Uterus (tissue), 2 donors: ENCODE measurements around the gene MMADHC.

Experiments used
- POLR2A ChIP-seq, 2 donors: fragments of 450-650 bp; IDR thresholded peaks; one replicate each; pipeline ENCODE4 v1.6.1; 2016; ENCODE audit warnings: antibody characterized with exemption in 2 of 2, mild to moderate bottlenecking in 1 of 2, moderate library complexity in 1 of 2
- TF ChIP-seq, protein P1 (sequence below), 4 experiments: fragments of 200-600 bp in 2 of 4; fragments of 450-650 bp in 2 of 4; sonication (generic) in 2 of 4; IDR thresholded peaks; one replicate each; pipeline ENCODE4 v1.5.1; 2016 to 2019; ENCODE audit warnings: antibody characterized with exemption in 4 of 4, mild to moderate bottlenecking in 2 of 4, moderate library complexity in 1 of 4

DNA sequence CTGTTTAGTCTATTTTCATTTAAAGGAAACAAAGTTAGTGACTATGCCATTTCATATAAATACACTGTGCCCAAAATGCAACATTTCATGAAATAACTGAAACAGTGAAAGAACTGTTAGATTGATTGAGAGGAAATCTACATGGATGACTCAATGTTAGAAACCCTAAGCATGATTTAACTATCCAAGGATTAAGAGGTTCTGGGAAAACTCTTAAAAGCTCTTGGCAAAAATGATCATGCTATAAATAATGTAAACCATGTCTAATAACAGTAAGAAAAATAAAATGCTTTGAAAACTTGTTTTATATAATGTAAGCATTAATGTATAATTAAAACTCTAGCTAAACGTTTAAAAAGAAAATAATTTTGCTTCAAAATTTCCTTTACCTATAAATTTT is 23.5 kb downstream of the MMADHC start:
- TF ChIP-seq, protein P1, sequence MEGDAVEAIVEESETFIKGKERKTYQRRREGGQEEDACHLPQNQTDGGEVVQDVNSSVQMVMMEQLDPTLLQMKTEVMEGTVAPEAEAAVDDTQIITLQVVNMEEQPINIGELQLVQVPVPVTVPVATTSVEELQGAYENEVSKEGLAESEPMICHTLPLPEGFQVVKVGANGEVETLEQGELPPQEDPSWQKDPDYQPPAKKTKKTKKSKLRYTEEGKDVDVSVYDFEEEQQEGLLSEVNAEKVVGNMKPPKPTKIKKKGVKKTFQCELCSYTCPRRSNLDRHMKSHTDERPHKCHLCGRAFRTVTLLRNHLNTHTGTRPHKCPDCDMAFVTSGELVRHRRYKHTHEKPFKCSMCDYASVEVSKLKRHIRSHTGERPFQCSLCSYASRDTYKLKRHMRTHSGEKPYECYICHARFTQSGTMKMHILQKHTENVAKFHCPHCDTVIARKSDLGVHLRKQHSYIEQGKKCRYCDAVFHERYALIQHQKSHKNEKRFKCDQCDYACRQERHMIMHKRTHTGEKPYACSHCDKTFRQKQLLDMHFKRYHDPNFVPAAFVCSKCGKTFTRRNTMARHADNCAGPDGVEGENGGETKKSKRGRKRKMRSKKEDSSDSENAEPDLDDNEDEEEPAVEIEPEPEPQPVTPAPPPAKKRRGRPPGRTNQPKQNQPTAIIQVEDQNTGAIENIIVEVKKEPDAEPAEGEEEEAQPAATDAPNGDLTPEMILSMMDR (IDR thresholded peaks at IDR 0.05), result no peak
- no peak for TF ChIP-seq POLR2A (IDR thresholded peaks at IDR 0.05)
